ENCODE results near the gene ZKSCAN5. TPM values are rescaled to one million over a fixed set of nuclear protein-coding genes. Genes with fewer than 3 reads are reported as not detected.

The ZKSCAN5 gene
- total RNA-seq, 3 donors from 2014 or later (not counting 1 experiment from before 2014, with no cell fraction given), result 6.8 to 9.7 (median 7.4) TPM

DNA sequence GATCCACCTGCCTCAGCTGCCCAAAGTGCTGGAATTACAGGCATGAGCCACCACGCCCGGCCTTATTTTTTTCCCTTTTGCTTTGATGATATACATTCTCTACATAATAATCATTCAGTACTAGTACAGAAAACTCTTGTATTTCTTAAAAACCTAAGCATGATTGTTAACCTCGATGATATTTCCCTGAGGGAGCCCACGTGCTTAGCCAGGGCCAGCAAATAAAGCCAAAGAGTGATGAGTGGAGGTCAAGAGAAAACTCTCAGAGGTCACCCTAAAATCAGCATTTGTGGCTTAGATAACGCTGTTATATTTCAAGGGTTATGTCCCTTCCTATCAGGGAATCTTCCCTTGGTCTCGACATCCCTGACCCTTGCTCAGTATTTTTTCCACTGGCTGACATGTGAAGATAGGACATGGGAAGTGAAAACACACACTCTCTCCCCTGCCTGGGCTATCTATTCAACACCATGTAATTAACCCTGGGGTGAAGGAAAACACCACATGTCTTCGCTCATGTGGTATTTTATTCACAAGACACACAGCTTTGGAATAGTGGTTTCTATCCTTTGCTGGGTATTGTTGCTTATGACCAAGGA, 34.9 kb downstream of the ZKSCAN5 start:
- Mint-ChIP-seq H3K27ac (no peak overlapping the region), H3K27me3 (ENCODE audit: low read depth in 2 of 2) (no peaks in the 10 kb centered on the region), H3K4me3 (no peak overlapping the region), H3K36me3 (peaks cover 7% of the 10 kb centered on the region), H3K4me1 (no peaks in the 10 kb centered on the region), H3K9me3 (peaks cover 0 to 3% of the 10 kb centered on the region in 2 donors)
- Histone ChIP-seq H3K27ac (ENCODE audit: low read length) (no peak overlapping the region), H3K9me3 (ENCODE audit: control insufficient read depth, insufficient read depth, low read length) (peaks cover 14% of the 10 kb centered on the region), H3K4me1 (ENCODE audit: control insufficient read depth, insufficient read depth, low read length) (no peaks in the 10 kb centered on the region), H3K4me3 (ENCODE audit: low read length) (no peak overlapping the region), H3K27me3 (ENCODE audit: control insufficient read depth, insufficient read depth, low read length) (no peaks in the 10 kb centered on the region), H3K36me3 (ENCODE audit: control insufficient read depth, insufficient read depth, low read length) (no peaks in the 10 kb centered on the region)
- intact Hi-C loops (cut with micrococcal nuclease), result no loop called here
- 86% methylated on average over 6 of the region's 7 CpGs for WGBS (ENCODE audit: insufficient coverage)
- ATAC-seq (no peak), DNase-seq (no peak)
- TF ChIP-seq, protein P1, sequence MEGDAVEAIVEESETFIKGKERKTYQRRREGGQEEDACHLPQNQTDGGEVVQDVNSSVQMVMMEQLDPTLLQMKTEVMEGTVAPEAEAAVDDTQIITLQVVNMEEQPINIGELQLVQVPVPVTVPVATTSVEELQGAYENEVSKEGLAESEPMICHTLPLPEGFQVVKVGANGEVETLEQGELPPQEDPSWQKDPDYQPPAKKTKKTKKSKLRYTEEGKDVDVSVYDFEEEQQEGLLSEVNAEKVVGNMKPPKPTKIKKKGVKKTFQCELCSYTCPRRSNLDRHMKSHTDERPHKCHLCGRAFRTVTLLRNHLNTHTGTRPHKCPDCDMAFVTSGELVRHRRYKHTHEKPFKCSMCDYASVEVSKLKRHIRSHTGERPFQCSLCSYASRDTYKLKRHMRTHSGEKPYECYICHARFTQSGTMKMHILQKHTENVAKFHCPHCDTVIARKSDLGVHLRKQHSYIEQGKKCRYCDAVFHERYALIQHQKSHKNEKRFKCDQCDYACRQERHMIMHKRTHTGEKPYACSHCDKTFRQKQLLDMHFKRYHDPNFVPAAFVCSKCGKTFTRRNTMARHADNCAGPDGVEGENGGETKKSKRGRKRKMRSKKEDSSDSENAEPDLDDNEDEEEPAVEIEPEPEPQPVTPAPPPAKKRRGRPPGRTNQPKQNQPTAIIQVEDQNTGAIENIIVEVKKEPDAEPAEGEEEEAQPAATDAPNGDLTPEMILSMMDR (IDR thresholded peaks at IDR 0.05), result no peak

DNA sequence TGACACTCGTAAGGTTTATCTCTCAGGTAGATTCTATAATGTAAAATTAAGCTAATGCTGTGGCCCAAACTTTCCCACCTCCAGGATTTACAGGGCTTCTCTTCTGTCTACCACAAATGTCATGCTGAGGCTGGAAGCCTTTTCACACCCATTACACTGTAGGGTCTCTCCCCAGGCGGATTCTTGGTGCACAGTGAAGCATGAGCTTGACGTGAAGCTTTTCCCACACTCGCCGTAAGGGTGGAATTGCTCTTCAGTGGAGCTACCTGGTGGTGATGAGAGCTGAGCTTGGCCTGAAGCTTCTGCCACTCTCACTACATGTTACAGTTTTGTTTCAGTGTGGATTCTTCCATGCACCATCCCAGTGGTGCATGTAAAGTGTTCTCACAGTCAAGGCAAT, 36.1 kb downstream of the ZKSCAN5 start:
- Mint-ChIP-seq H3K4me3 (no peak overlapping the region), H3K27ac (no peak overlapping the region), H3K27me3 (ENCODE audit: low read depth in 2 of 2) (no peaks in the 10 kb centered on the region), H3K9me3 (peaks cover 0 to 3% of the 10 kb centered on the region in 2 donors), H3K36me3 (peaks cover 7% of the 10 kb centered on the region), H3K4me1 (no peaks in the 10 kb centered on the region)
- TF ChIP-seq, protein P1 (IDR thresholded peaks at IDR 0.05), result no peak
- H3K27ac ChIP-seq (ENCODE audit: low read length), result no peak overlapping the region
- intact Hi-C loops (cut with micrococcal nuclease), result no loop called here
- no peaks in the 10 kb centered on the region for H3K27me3 ChIP-seq (ENCODE audit: control insufficient read depth, insufficient read depth, low read length)
- WGBS (ENCODE audit: insufficient coverage), result 100% methylated on average over 3 of the region's 5 CpGs
- peaks cover 14% of the 10 kb centered on the region for H3K9me3 ChIP-seq (ENCODE audit: control insufficient read depth, insufficient read depth, low read length)
- ATAC-seq (no peak), DNase-seq (no peak)
- H3K4me1 ChIP-seq (ENCODE audit: control insufficient read depth, insufficient read depth, low read length), result no peaks in the 10 kb centered on the region
- no peak overlapping the region for H3K4me3 ChIP-seq (ENCODE audit: low read length)
- no peaks in the 10 kb centered on the region for H3K36me3 ChIP-seq (ENCODE audit: control insufficient read depth, insufficient read depth, low read length)

DNA sequence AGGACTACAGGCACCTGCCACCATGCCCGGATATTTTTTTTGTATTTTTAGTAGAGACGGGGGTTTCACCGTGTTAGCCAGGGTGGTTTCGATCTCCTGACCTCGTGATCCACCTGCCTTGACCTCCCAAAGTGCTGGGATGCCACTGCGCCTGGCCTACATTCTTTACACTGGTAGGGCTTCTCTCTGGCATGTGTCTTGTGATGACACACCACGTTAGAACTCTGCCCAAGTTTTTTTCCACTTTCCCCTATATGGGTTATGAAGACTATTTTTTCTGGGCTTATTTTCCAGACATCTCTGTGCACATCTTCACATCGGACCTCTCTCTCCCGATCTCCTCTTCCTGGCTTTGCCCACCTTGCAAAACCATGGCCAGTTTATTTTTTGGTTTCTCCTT, 36.8 kb downstream of the ZKSCAN5 start:
- WGBS (ENCODE audit: insufficient coverage), result 95% methylated on average over 8 of the region's 9 CpGs
- Mint-ChIP-seq H3K4me3 (no peak overlapping the region), H3K9me3 (peaks cover 0 to 3% of the 10 kb centered on the region in 2 donors), H3K27me3 (ENCODE audit: low read depth in 2 of 2) (no peaks in the 10 kb centered on the region), H3K27ac (no peak overlapping the region), H3K4me1 (no peaks in the 10 kb centered on the region), H3K36me3 (peaks cover 7% of the 10 kb centered on the region)
- Histone ChIP-seq H3K9me3 (ENCODE audit: control insufficient read depth, insufficient read depth, low read length) (peaks cover 14% of the 10 kb centered on the region), H3K4me1 (ENCODE audit: control insufficient read depth, insufficient read depth, low read length) (no peaks in the 10 kb centered on the region), H3K27ac (ENCODE audit: low read length) (no peak overlapping the region), H3K4me3 (ENCODE audit: low read length) (no peak overlapping the region), H3K36me3 (ENCODE audit: control insufficient read depth, insufficient read depth, low read length) (no peaks in the 10 kb centered on the region), H3K27me3 (ENCODE audit: control insufficient read depth, insufficient read depth, low read length) (no peaks in the 10 kb centered on the region)
- intact Hi-C loops (cut with micrococcal nuclease), result no loop called here
- ATAC-seq (no peak), DNase-seq (no peak)
- TF ChIP-seq, protein P1 (IDR thresholded peaks at IDR 0.05), result no peak

DNA sequence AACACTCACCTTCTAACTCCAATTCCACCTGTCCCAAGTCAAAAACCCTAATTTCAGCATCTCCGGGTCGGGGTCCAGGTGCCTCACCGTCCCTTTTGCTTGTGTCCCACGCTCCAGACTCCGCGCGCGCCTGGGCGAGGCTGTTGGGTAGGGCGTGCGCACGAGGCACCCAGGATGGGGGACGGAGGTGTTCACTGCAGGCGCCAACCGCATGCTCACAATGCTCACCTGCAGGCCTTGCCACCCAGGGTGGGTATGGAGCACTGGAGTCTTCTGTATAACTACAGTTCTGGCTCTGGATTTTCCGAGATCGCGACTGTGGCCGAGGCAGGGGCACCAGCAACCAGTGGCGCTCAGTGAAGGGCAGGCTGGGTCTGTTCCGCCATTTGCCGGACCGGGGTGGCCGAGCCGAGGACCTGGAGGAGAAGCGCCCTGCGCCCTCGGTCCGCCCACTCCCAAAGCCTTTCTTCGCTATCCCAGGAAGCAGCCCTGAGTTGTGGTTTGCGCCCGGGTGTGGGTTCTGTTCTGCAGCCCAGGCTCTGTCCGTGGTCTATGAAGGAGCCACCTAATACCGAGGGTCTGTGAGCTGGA, 38.7 kb downstream of the ZKSCAN5 start:
- Histone ChIP-seq H3K4me1 (ENCODE audit: control insufficient read depth, insufficient read depth, low read length) (no peaks in the 10 kb centered on the region), H3K27me3 (ENCODE audit: control insufficient read depth, insufficient read depth, low read length) (no peaks in the 10 kb centered on the region), H3K27ac (ENCODE audit: low read length) (no peak overlapping the region), H3K4me3 (ENCODE audit: low read length) (no peak overlapping the region), H3K36me3 (ENCODE audit: control insufficient read depth, insufficient read depth, low read length) (peaks cover 7% of the 10 kb centered on the region), H3K9me3 (ENCODE audit: control insufficient read depth, insufficient read depth, low read length) (peaks cover 14% of the 10 kb centered on the region)
- TF ChIP-seq, protein P1 (IDR thresholded peaks at IDR 0.05), result no peak
- Mint-ChIP-seq H3K27ac (no peak overlapping the region), H3K4me3 (no peak overlapping the region), H3K4me1 (no peaks in the 10 kb centered on the region), H3K27me3 (ENCODE audit: low read depth in 2 of 2) (no peaks in the 10 kb centered on the region), H3K36me3 (peaks cover 10% of the 10 kb centered on the region), H3K9me3 (peaks cover 0 to 3% of the 10 kb centered on the region in 2 donors)
- 97% methylated on average over 34 of the region's 34 CpGs for WGBS (ENCODE audit: insufficient coverage)
- DNase-seq, result no peak
- intact Hi-C loops (cut with micrococcal nuclease), result no loop called here
- no peak for ATAC-seq
